ENCODE results near the gene MBNL2. TPM values are rescaled to one million over a fixed set of nuclear protein-coding genes. Genes with fewer than 3 reads are reported as not detected.

The MBNL2 gene
- total and polyA plus RNA-seq, 2 of the 4 experiments (the other 2 are of a cell fraction): 26.9 to 103 TPM

- no TSS peak for BruUV-seq (replicated peaks)
- CTCF ChIA-PET: interaction anchor here (0.6 to 1.0 kb wide), 2 partner anchors 67 to 130 kb away, joined by 3 read pairs; no protein-coding TSS in a partner anchor
These were observed 6.9 kb downstream of the MBNL2 start for GRCh38 chr13:97228850-97229521.

More at GRCh38 chr13:97228850-97229521, 6.9 kb downstream of the MBNL2 start:
- Histone ChIP-seq H3K4me2 (ENCODE audit: low read depth, low read length) (no peak overlapping the region), H2AK9ac (replicated peaks; ENCODE audit: low read depth, low read length, poor library complexity) (no peak overlapping the region), H3K9ac (ENCODE audit: low read depth, low read length) (no peak overlapping the region), H2BK5ac (ENCODE audit: low read depth, low read length, poor library complexity, severe bottlenecking) (no peak overlapping the region), H2BK20ac (ENCODE audit: low read depth, low read length) (no peak overlapping the region), H4K8ac (ENCODE audit: low read depth in 2 of 2, low read length in 2 of 2) (no peak overlapping the region), H4K91ac (ENCODE audit: insufficient read depth, low read depth, low read length) (no peak overlapping the region), H3K4me3 (ENCODE audit: insufficient read depth, low read depth, low read length) (no peak overlapping the region), H3K9me3 (ENCODE audit: control insufficient read depth, insufficient read depth, low read length) (no peaks in the 10 kb centered on the region), H4K20me1 (ENCODE audit: insufficient read depth, low read length) (peaks cover 81% of the 10 kb centered on the region), H3K4ac (ENCODE audit: low read depth, low read length) (no peak overlapping the region), H3K27me3 (ENCODE audit: control insufficient read depth, insufficient read depth, low read length) (no peaks in the 10 kb centered on the region), H2AFZ (replicated peaks; ENCODE audit: low read length, poor library complexity) (no peak overlapping the region), H3K9me1 (ENCODE audit: insufficient read depth, low read length) (peaks cover 31% of the 10 kb centered on the region), H2AK5ac (ENCODE audit: low read depth, low read length) (no peak overlapping the region), H3K27ac (ENCODE audit: insufficient read depth, low read length) (no peak overlapping the region), H3K56ac (ENCODE audit: extremely low read depth, insufficient read depth, low read length) (no peak overlapping the region), H3K4me1 (ENCODE audit: control insufficient read depth, insufficient read depth, low read length) (peaks cover 28% of the 10 kb centered on the region), H3K23ac (ENCODE audit: low read depth, low read length) (0 out of 2 replicates have a peak overlapping the region, but pooled peaks have one; percentile 44), H2BK15ac (ENCODE audit: low read depth, low read length) (no peak overlapping the region), H3K36me3 (ENCODE audit: control insufficient read depth, insufficient read depth, low read length) (peaks cover 6% of the 10 kb centered on the region), H2BK120ac (ENCODE audit: low read depth, low read length) (no peak overlapping the region), H4K5ac (ENCODE audit: low read depth, low read length) (no peak overlapping the region), H3K79me1 (ENCODE audit: low read depth in 1 of 2, low read length in 2 of 2) (peaks cover 10 to 78% of the 10 kb centered on the region in 2 experiments), H3K14ac (replicated peaks; ENCODE audit: low read depth, low read length) (0 out of 2 replicates have a peak overlapping the region, but pooled peaks have one; percentile 1), H3K18ac (ENCODE audit: low read depth, low read length) (no peak overlapping the region)
- ATAC-seq (ENCODE audit: low read depth): no peak
- intact Hi-C loops (cut with micrococcal nuclease) (no loop called here), in situ Hi-C loops (cut with MboI; ENCODE audit: low sequenced_read_pairs) (no loop called here), dilution Hi-C loops (cut with HindIII; ENCODE audit: low sequenced_read_pairs, unreplicated experiment) (no loop called here)
- POLR2A ChIA-PET (ENCODE audit: unreplicated experiment): no interaction called here
- peak; percentile 30 for DNase-seq
- no peak for TF ChIP-seq RCOR1 (IDR thresholded peaks at IDR 0.05; ENCODE audit: insufficient replicate concordance, low read length)
- no peak for TF ChIP-seq CHD1 (IDR thresholded peaks at IDR 0.05; ENCODE audit: low read depth, low read length)
- no peak for TF ChIP-seq SMC3 (IDR thresholded peaks at IDR 0.05; ENCODE audit: low read depth, low read length)
- TF ChIP-seq MAFK (IDR thresholded peaks at IDR 0.05; ENCODE audit: low read depth, low read length): no peak
- no peak for TF ChIP-seq MXI1 (IDR thresholded peaks at IDR 0.05; ENCODE audit: borderline replicate concordance, low read depth, low read length)
- no peak for TF ChIP-seq RAD21 (IDR thresholded peaks at IDR 0.05; ENCODE audit: low read length)
- no peak for TF ChIP-seq CTCF (conservative IDR thresholded peaks at IDR 0.05; ENCODE audit: low read depth, low read length)
- TF ChIP-seq CEBPB (IDR thresholded peaks at IDR 0.05; ENCODE audit: low read depth, low read length): peak; percentile 89
- no CpG with 5 or more reads among the region's 3 CpGs for WGBS, 2 experiments (ENCODE audit: extremely low coverage in 2 of 2, insufficient read length in 1 of 2)

Data from IMR-90 (cell line).